ENCODE results near the gene SV2C. TPM values are rescaled to one million over a fixed set of nuclear protein-coding genes. Genes with fewer than 3 reads are reported as not detected.

Gene SV2C
- polyA plus RNA-seq, 3 donors: 0.01 to 0.02 TPM; not detected in 1

- no peak for TF ChIP-seq CTCF (IDR thresholded peaks at IDR 0.05)
- peaks cover 2 to 8% of the 10 kb centered on the region in 2 donors for H3K27me3 ChIP-seq (ENCODE audit: control insufficient read depth in 2 of 2, insufficient read depth in 2 of 2, low read length in 2 of 2)
- no peaks in the 10 kb centered on the region for H3K4me1 Mint-ChIP-seq
- H3K79me2 ChIP-seq (ENCODE audit: insufficient read depth, low read length): no peaks in the 10 kb centered on the region
- H3K9me3 ChIP-seq (replicated peaks in 1 of 2; ENCODE audit: control insufficient read depth in 1 of 2, insufficient read depth in 1 of 2, low read length in 2 of 2): no peaks in the 10 kb centered on the region
- H3K4me2 ChIP-seq (replicated peaks; ENCODE audit: extremely low read depth, low read length, poor library complexity, severe bottlenecking): no peak overlapping the region
- H3K27ac ChIP-seq (ENCODE audit: low read depth in 1 of 2, low read length in 2 of 2): no peak overlapping the region
- H3K36me3 ChIP-seq (replicated peaks in 1 of 2; ENCODE audit: control insufficient read depth in 1 of 2, insufficient read depth in 2 of 2, low read length in 2 of 2): no peaks in the 10 kb centered on the region
- H3K27ac Mint-ChIP-seq: no peak overlapping the region
- H3K9me3 Mint-ChIP-seq: peaks cover 0 to 2% (median 0%) of the 10 kb centered on the region in 7 donors
- WGBS (ENCODE audit: insufficient coverage): no CpG with 5 or more reads among the region's 5 CpGs
- H3K4me3 ChIP-seq (replicated peaks in 1 of 3; ENCODE audit: low read depth in 2 of 3, low read length in 3 of 3): no peak overlapping the region
- no peak overlapping the region for H3K9ac ChIP-seq (ENCODE audit: insufficient read depth, low read length, poor library complexity, severe bottlenecking)
- H3K4me1 ChIP-seq (ENCODE audit: control insufficient read depth in 1 of 2, insufficient read depth in 2 of 2, low read length in 2 of 2): no peaks in the 10 kb centered on the region
- H3K4me3 Mint-ChIP-seq: no peak overlapping the region
- intact Hi-C loops (cut with micrococcal nuclease): no loop called here
- no peak for DNase-seq
- no peaks in the 10 kb centered on the region for H3K36me3 Mint-ChIP-seq
- H3K27me3 Mint-ChIP-seq (ENCODE audit: low read depth in 3 of 3): peaks cover 3 to 7% (median 5%) of the 10 kb centered on the region in 3 donors
- H4K20me1 ChIP-seq (ENCODE audit: insufficient read depth, low read length): no peaks in the 10 kb centered on the region
- H2AFZ ChIP-seq (ENCODE audit: insufficient read depth, low read depth, low read length, poor library complexity, severe bottlenecking): no peak overlapping the region
Observed at GRCh38 chr5:76065258-76065657, 17.9 kb upstream of the SV2C start.

GRCh38 chr5:76069061-76069735 is 14.0 kb upstream of the SV2C start:
- no peak overlapping the region for H2AFZ ChIP-seq (ENCODE audit: insufficient read depth, low read depth, low read length, poor library complexity, severe bottlenecking)
- intact Hi-C loops (cut with micrococcal nuclease): no loop called here
- no peaks in the 10 kb centered on the region for H4K20me1 ChIP-seq (ENCODE audit: insufficient read depth, low read length)
- WGBS (ENCODE audit: insufficient coverage): 93% methylated on average over 4 of the region's 4 CpGs
- H3K4me1 ChIP-seq (ENCODE audit: control insufficient read depth in 1 of 2, insufficient read depth in 2 of 2, low read length in 2 of 2): no peaks in the 10 kb centered on the region
- H3K27ac ChIP-seq (ENCODE audit: low read depth in 1 of 2, low read length in 2 of 2): no peak overlapping the region
- no peak overlapping the region for H3K4me3 ChIP-seq (replicated peaks in 1 of 3; ENCODE audit: low read depth in 2 of 3, low read length in 3 of 3)
- no peak for TF ChIP-seq CTCF (IDR thresholded peaks at IDR 0.05)
- H3K4me2 ChIP-seq (replicated peaks; ENCODE audit: extremely low read depth, low read length, poor library complexity, severe bottlenecking): no peak overlapping the region
- H3K27ac Mint-ChIP-seq: no peak overlapping the region
- DNase-seq: no peak
- H3K27me3 Mint-ChIP-seq (ENCODE audit: low read depth in 3 of 3): peaks cover 6 to 14% (median 12%) of the 10 kb centered on the region in 3 donors
- H3K9ac ChIP-seq (ENCODE audit: insufficient read depth, low read length, poor library complexity, severe bottlenecking): no peak overlapping the region
- peaks cover 0 to 2% (median 0%) of the 10 kb centered on the region in 7 donors for H3K9me3 Mint-ChIP-seq
- H3K4me3 Mint-ChIP-seq: no peak overlapping the region
- H3K9me3 ChIP-seq (replicated peaks in 1 of 2; ENCODE audit: control insufficient read depth in 1 of 2, insufficient read depth in 1 of 2, low read length in 2 of 2): no peaks in the 10 kb centered on the region
- H3K79me2 ChIP-seq (ENCODE audit: insufficient read depth, low read length): no peaks in the 10 kb centered on the region
- H3K36me3 ChIP-seq (replicated peaks in 1 of 2; ENCODE audit: control insufficient read depth in 1 of 2, insufficient read depth in 2 of 2, low read length in 2 of 2): no peaks in the 10 kb centered on the region
- H3K4me1 Mint-ChIP-seq: no peaks in the 10 kb centered on the region
- peaks cover 5 to 12% of the 10 kb centered on the region in 2 donors for H3K27me3 ChIP-seq (ENCODE audit: control insufficient read depth in 2 of 2, insufficient read depth in 2 of 2, low read length in 2 of 2)
- H3K36me3 Mint-ChIP-seq: no peaks in the 10 kb centered on the region

Data from CD14-positive monocyte (primary cell).